ENCODE results near the gene TUT4.

TUT4 gene

GRCh38 chr1:52460694-52461093 is 92.2 kb downstream of the TUT4 start:
- DNase-seq = no peak

- no peak for DNase-seq
These were observed 97.2 kb downstream of the TUT4 start for GRCh38 chr1:52455686-52456085.

DNA sequence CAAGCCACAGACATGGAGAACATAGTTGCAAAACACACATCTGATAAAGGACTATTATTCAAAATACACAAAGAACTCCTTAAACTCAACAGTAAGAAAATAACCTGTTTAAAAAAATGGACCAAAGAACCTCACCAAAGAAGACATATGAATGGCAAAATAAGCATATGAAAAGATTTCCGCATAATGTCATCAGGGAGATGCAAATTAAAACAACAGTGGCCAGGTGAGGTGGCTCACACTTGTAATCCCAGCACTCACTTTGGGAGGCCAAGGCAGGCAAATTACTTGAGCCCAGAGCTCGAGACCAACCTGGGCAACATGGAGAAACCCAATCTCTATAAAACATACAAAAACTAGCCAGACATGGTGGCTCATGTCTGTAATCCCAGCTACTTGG is 98.1 kb downstream of the TUT4 start:
- DNase-seq = no peak

GRCh38 chr1:52454127-52454526 is 98.8 kb downstream of the TUT4 start:
- DNase-seq = no peak

DNA sequence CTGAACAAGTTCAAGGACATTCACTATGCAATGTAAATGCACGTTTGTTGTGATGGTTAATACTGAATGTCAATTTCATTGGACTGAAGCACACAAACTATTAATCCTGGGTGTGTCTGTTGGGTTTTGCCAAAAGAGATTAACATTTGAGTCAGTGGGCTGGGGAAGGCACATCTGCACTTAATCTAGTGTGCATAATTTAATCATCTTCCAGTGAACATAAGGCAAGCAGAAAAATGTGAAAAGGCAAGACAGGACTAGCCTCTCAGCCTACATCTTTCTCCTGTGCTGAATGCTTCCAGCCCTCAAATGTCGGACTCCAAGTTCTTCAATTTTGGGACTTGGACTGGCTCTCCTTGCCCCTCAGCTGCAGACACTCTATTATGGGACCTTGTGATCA is 108.4 kb downstream of the TUT4 start:
- no peak for DNase-seq

DNA sequence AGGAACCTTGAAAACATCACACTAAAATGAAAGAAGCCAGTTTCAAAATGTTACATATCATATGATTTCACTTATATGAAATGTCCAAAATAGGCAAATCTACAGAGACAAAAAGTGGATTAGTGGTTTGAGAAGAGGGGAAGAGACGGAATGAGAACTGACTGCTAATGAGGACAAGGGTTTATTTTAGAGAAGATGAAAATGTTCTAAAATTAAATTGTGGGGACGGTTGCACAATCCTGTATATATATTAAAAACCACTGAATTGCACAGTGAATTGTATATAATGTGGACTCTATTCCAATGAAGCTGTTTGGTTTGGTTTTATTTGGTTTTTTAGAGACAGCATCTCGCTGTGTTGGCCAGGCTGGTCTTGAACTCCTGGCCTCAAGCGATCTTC is 112.9 kb downstream of the TUT4 start:
- DNase-seq = no peak

DNA sequence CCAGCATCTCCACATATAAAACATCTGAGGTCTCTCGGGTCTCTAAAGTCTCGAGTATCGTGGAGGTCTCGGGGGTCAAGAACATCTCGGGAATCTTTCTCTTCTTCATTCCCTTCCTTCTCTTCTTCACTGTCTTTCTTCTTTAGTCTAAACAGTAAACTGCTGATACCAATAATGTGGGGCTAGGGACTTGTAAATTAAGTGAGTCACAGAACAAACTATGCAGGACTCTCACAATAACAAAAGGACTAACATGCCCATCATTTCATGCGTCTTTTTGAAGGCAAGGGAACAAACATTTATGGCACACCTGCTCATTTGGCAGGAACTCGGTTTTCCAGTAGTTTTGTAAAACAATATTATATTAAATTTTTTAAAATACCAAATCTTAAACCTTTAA is 116.1 kb downstream of the TUT4 start:
- no peak for DNase-seq

DNA sequence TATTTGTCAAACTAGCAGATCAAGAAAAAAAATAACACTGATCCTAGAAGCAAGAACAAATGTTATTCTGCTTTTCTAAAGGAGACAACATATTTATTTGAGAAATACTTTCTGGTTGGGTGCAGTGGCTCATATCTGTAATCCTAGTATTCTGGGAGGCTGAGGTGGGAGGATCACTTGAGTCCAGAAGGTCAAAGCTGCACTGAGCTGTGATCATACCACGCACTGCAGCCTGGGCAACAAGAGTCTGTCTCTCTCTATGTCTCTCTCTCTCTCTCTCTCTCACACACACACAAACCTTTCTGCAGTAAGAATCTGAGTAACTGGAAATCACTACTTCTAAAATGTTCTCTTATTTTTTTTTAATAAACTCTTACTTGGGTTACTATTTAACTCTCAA is 117.2 kb downstream of the TUT4 start:
- DNase-seq = no peak

GRCh38 chr1:52435211-52435610 is 117.7 kb downstream of the TUT4 start:
- DNase-seq = no peak

- no peak for DNase-seq
These were observed 120.1 kb downstream of the TUT4 start for GRCh38 chr1:52432807-52433206.

DNA sequence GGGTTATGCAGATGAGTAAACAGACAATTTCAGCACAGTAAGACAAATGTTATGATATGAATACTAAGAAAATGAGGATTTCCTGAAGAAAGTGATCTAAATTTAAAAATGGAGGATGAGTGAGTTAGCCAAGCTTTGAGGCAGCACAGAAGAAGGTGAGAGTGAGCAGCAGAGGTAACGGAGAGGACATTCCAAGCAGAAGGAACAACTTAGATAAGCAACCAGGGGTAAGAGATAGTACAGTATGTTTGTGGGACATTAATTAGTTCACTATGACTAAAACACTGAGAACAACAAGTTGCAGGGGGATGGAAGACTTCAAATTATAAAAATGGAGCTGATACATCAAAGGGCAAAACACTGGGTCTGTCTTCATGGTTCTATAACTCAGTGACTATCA is 125.7 kb downstream of the TUT4 start:
- DNase-seq = no peak

GRCh38 chr1:52426371-52426770 is 126.5 kb downstream of the TUT4 start:
- DNase-seq = peak; percentile 9

DNA sequence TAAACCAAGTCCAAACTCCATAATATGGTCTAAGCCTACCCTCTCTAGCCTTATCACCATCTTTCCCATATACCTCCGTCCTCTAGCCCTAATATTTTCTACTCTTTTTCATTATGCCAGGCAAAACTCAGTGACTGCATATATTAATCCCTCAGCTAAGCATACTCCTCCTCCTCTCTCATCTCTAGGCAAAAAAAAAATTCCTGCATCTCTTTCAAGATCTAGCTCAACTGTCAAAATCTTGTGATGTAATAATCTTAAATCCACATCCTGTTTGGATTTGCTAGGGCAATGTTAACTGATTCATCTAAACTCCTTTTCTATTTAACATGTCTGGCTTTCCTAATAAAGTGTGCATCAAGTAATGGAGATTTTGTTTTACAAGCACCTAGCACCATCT is 128.1 kb downstream of the TUT4 start:
- no peak for DNase-seq

DNA sequence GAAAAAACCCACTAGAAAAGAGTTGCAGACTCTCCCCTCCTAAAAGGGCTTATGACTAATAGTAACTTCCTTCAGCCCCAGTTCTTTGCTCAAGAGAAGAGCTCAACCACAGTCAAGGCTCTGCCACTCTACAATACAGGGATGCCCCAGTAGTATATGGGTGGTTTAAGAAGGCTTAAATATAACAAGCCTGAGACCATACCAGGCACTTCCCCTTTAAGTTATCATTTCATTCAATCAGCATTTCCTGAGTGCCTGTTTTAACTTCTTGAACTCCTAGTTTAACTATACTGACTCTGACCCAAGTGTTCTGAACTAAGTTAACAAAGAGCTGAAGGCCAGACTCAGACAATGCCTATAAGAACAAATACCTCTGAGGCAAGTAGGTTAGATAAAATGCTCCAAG is 128.7 kb downstream of the TUT4 start:
- DNase-seq = no peak

- DNase-seq = no peak
These were observed 129.1 kb downstream of the TUT4 start for GRCh38 chr1:52423771-52424170.

GRCh38 chr1:52423055-52423454 is 129.8 kb downstream of the TUT4 start:
- DNase-seq = no peak

DNA sequence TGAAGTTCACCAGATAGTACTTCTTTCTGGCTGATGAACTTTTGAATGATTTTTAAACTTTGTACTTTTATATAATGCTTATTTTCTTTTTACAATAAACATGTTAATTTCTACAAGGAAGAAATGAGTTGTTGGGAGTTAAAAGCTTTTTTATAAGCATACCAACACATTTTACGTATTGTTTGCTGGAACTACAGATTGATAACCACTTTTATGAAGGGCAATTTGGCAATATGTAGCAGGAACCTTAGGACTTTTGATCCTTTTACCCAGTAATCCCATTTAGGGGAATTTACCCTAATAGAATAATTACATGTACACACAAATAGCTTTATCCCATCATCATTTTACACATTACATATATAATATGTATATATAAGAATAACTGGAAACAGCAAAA is 132.2 kb downstream of the TUT4 start:
- DNase-seq = no peak

DNA sequence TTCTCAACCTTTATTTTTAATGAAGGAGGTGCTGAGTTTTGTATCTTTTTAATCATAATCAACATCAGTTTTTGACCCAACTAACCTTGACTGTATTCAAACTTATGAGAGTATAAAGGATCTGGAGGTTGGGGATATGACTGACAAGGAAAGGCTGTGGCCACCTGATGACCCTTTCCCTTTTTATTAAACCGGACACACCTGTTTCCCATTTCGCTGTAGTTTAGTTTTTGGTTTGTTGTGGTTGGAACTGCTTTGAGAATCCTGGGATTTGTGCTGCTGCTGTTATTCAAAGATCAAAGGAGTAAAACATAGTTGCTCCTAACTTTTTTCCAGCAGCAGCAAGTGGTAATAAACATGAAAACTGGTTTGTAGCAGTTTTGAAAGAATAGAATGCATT is 136.1 kb downstream of the TUT4 start:
- no peak for DNase-seq

- DNase-seq = no peak
These were observed 137.9 kb downstream of the TUT4 start for GRCh38 chr1:52414942-52415341.

DNA sequence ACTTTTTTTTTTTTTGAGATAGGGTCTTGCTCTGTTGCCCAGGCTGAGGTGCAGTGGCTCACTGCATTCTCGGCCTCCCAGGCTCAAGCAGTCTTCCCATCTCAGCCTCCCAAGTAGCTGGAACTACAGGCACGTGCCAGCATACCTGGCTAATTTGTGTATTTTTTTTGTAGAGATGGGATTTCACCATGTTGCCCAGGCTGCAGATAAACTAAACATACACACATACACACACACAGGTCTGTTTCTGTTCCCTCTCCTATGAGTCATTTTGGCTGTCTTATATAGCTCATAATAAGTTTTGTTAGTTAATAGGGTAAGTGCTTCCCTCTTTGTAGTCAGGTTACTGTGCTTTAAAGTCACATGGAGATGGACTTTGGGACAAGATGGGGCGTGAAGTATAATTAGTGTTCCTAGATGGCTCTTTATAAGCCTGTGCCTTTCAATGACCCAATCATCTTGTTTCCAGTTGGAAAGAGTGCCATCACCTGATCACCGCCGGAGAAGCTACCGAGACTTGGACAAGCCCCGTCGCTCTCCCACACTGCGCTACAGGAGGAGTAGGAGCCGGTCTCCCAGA is 139.4 kb downstream of the TUT4 start:
- no peak for DNase-seq

GRCh38 chr1:52404975-52405338 is 147.9 kb downstream of the TUT4 start:
- DNase-seq = no peak

GRCh38 chr1:52404116-52404974 is 148.5 kb downstream of the TUT4 start, which contains the start of the genes ORC1 and PRPF38A:
ORC1 (minus strand) TSS chr1:52404423; CDS start chr1:52402223, 2,200 bp downstream.
PRPF38A (plus strand) TSS chr1:52404602; CDS start chr1:52404750, 148 bp downstream.
- DNase-seq = peak; percentile 96

DNA sequence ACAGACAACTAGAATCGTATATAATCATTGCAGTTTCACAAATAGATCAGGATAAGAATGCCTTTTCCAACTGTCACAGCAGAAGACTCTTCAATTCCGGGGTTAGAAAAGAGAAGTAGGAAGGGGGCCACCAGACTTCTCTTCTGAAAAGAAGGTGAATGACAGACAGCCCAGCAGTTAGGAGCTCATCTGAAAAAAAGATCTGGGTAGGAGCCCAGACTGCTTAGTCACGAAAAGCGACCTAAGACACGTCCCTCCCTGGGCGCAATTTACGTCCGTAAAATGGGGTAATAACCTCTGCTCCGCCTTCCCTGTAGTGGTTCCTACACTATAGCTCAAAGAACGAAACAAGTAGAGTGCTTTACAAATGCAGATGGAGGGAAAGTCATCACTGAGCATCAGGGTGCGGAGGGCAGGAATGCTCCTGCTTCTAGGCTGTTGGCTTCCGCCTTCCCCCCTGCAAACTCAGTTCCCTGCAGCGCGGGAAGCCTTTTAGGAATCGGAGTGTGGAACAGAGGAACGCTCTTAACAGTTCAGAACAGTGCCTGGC is 149.3 kb downstream of the TUT4 start:
- DNase-seq = peak; percentile 72

- DNase-seq = no peak
These were observed 150.0 kb downstream of the TUT4 start for GRCh38 chr1:52402860-52403240.

Data from fibroblast of skin of right quadriceps (primary cell).